D721Med (cell line): ENCODE results near the gene DYSF.

ENCODE experiments used
- DNase-seq: peaks from one replicate; pipeline ENCODE4 v3.0.0; 2011; ENCODE audit warnings: low spot score; ENCODE audit not compliant: insufficient read length
- FAIRE-seq: peaks from 2 replicates; lab custom pipeline; 2011; peaks lifted over from hg19 to GRCh38; lab: Jason Lieb, UNC
- CTCF ChIP-seq: IDR thresholded peaks from 2 replicates; pipeline ENCODE4 v1.5.1; 2012; ENCODE audit warnings: mild to moderate bottlenecking, control low read depth; ENCODE audit not compliant: insufficient read depth; ENCODE audit errors: missing control alignments

The DYSF gene

GRCh38 chr2:71494091-71494490, 40.7 kb downstream of the DYSF start:
- FAIRE-seq (no peak), DNase-seq (no peak)
- TF ChIP-seq CTCF: no peak

GRCh38 chr2:71494523-71495155, 41.3 kb downstream of the DYSF start:
- DNase-seq: no peak
- no peak for TF ChIP-seq CTCF
- no peak for FAIRE-seq

GRCh38 chr2:71496156-71496770, 42.9 kb downstream of the DYSF start:
- TF ChIP-seq CTCF: no peak
- FAIRE-seq: no peak
- no peak for DNase-seq

DNA sequence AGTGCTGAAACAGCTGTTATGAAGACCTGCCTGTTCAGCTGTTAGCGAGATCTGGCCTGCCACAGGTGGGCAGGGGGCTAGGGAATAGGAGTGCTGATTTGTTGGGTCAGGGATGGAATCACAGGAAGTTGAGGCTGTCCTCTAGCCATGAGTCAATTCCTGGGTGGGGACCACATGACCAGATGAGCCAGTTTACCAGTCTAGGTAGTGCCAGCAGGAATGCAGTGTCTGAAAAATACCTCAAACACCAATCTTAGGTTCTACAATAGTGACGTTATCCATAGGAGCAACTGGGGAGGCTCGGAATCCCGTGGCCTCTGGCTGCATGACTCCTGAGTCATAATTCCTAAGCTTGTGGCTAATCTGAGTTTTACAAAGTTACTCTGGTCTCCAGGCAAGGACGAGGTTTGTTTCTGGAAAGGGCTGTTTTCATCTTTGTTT, 44.9 kb downstream of the DYSF start:
- FAIRE-seq (no peak), DNase-seq (no peak)
- no peak for TF ChIP-seq CTCF

DNA sequence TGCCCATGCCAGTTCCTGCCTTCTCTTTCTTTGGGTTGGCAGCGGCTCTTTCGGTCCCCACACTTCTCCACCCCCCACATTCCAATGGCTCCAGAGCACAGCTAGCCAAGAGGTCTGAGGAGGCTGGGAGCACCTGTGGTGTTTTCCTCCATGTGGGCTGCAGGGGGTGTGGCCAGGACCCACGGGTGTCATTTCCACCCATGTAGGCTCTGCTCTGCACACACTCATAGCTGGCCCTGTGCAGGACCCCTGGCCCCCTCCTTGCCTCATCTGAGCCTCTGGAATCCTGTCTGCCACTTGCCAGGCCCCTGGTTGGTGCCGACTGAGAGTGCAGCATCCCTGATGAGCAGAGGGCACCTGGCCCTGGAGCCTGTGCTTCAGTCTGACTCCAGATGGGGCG, 46.3 kb downstream of the DYSF start:
- no peak for TF ChIP-seq CTCF
- DNase-seq (no peak), FAIRE-seq (no peak)

DNA sequence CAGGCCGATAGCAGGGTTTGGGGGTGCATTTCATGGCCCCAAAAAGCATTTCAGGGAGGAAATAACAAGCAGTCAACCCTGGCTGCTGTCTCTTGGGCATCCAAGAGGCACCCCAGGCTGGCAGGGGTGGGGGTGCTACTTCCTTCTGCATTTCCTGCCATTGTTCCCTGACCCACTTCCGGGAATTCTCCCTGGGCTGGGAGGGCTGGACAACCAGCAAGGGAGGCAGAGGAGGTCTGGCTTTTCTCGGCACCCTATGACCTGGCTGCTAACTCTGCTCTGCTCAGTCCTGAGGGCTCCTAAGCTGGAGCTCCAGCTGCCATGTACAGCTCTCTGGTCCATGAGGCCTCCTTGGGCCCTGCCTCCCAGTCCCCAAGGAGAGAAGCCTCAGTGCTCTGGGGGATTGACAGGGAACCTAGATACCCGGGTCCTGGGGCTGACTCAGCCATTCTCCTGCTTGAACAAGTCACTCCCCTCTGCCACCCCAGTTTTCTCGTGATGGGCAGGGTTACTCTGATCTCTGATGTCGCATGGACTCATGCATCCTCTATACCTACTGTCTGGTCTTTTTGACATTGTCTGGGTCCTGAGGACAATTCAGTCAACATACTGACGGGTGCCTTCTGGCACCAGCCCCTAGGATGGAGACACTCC, 47.2 kb downstream of the DYSF start:
- DNase-seq: no peak
- TF ChIP-seq CTCF: no peak

More for the DNA sequence above, 47.2 kb downstream of the DYSF start:
- no peak for FAIRE-seq
